Measurements from ENCODE around the gene SLC26A3. TPM values are rescaled to one million over a fixed set of nuclear protein-coding genes. Genes with fewer than 3 reads are reported as not detected.

The SLC26A3 gene
- not detected in 2 replicates for total RNA-seq

GRCh38 chr7:107803009-107803610 lies at the start of gene SLC26A3:
SLC26A3 (minus strand) TSS chr7:107803223; CDS start chr7:107794509, 8,714 bp downstream.

GRCh38 chr7:107743567-107744344 lies 59.3 kb downstream of the SLC26A3 start, which contains the start of gene CBLL1:
CBLL1 (plus strand) TSS chr7:107744142; CDS start chr7:107744164, 22 bp downstream.

Other genes starting within 250 kb of the SLC26A3 start
- 27.9 and 33.0 TPM in 2 replicates for gene COG5, start 239.3 kb downstream of the SLC26A3 start, total RNA-seq
- 7.2 and 9.6 TPM in 2 replicates for gene DUS4L, start 239.3 kb downstream of the SLC26A3 start, total RNA-seq
- 45.3 and 146 TPM in 2 replicates for gene BCAP29, start 223.0 kb downstream of the SLC26A3 start, total RNA-seq
- gene SLC26A4, start 142.4 kb downstream of the SLC26A3 start, total RNA-seq, result under 0.01 and 0.72 TPM in 2 replicates
- 28.8 and 35.0 TPM in 2 replicates for gene CBLL1, start 59.1 kb downstream of the SLC26A3 start, total RNA-seq
- gene DLD, start 88.0 kb upstream of the SLC26A3 start, total RNA-seq, result 46.6 and 53.5 TPM in 2 replicates
- gene LAMB1, start 199.9 kb upstream of the SLC26A3 start, total RNA-seq, result 373 and 409 TPM in 2 replicates

All from placental pericyte (primary cell).